Stimulated activated CD8-positive, alpha-beta memory T cell treated with anti-CD3 and anti-CD28 coated beads, Interleukin-15, amount 100 ng/mL, for 48 hours (primary cell): ENCODE measurements around the gene NPTX1.

ENCODE experiments used
- DNase-seq, 2 donors: peaks; one replicate each; pipeline ENCODE4 v3.0.0-alpha.2; 2020; ENCODE audit warnings: low read depth in 2 of 2

Gene NPTX1

DNA sequence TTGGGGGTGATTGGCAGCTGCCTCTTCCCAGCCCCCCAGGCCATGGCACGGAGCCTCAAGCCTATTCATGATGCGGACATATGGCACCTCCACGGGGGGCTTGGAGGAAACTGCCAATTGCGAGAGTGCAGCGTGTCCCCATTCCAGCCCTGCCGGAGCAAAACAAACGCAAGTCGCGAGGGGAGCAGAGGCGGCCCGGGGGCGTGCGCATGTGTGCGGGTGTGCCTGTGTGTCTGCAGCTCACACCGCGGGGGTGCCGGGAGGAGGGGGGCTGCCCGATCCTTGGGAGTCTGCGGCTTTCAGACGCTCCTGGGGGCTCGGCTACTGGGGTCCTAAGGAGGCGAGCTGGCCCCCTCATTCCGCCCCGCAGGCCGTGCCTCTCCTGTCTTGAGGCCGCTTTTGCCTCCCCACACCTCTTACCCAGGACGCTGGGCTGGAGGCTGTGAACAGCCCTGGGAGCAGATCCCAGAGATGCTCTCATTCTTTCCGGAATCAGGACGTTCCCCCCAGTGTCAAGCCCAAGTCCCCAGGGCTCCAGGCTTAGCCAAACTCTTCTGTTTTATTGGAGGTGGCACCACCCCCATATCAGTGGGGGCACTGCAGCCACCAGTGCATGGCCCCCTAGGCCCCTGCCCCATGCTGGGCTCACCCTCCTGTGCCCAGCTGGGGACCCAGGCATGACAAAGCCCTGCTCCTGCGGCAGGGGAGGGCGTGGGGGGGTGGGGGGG, 32.3 kb downstream of the NPTX1 start:
- DNase-seq, result no peak

DNA sequence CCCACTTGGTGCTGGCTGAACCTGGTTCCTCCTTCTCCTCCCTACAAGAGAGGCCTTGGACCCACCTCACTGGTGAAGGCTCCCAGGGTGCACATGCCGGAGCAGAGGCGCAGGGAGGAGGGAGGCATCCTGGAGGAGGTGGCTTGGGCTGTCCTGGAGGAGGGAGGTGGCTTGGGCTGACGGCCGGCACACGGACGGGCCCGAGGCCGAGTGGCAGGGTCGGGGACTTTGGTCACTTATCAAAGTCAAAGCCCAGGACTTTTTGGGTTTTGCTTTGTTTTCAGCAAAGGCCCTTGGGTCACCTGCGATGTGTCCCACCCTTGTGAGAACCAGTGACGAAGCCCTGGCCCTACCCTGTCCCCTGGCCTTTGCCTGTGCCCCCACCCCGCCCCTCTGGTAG, 32.9 kb downstream of the NPTX1 start:
- no peak for DNase-seq

DNA sequence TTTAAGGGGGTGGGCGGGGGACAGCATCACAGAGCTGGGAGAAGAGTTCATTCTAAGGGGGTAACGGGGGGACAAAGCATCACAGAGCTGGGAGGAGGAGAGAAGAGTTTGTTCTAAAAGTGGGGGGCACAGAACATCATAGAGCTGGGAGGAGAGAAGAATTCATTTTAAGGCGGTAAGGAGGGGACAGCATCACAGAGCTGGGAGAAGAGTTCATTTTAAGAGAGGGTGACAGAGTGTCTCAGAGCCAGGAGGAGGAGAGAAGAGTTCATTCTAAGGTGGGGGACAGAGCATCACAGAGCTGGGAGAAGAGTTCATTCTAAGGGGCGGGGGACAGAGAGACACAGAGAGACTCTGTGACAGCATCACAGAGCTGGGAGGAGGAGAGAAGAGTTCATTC, 33.6 kb downstream of the NPTX1 start:
- no peak for DNase-seq

DNA sequence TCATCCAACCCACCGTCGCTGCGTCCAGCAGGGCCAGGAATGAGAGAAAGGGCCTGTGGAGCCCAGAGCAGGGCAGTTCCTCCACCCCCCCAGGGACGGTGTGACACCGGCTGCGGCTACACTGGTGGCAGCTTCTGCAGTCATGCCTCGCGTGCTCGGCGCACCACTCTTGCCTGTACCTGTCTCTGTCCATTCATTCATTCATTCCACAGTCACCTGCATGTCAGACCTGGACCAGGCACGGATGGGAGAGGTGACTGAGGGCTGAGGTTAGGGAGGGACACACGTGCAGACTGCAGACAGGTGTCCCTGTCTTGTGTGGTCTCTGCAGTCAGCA, 34.1 kb downstream of the NPTX1 start:
- DNase-seq, result no peak

DNA sequence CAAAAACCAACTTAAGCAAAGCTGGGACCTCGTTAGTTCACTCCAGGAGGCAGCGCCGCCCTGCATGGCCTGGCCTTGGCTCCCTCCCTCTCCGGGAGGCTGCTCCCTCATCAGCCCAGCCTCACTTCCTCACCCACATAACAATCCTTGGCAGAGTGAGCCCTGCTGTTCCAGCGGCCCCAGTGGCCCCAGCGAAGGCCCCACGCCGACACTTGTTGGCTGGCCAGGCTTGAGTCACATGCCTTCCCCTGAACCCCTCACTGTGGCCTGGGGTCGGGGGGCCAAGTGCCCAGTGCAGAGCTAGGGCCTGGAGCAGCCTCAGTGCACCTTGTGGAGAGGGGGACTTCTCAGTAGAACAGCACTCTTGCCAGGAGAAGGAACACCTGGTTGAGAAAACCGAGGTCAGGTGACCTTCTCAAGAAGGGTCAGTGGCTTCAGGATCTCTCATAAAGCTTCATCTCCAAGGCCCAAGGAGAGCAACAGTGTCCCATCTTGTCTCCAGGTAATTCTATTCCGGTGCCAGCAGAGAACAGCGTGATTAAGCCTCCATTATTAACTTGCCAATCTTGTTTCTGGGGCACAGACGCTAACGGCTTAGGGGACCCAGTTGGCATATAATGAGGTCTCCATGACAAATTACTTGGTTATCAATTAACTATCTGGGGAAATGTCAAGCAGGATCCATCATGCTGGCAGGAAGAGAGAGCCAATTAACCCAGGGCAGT, 34.6 kb downstream of the NPTX1 start:
- no peak for DNase-seq

DNA sequence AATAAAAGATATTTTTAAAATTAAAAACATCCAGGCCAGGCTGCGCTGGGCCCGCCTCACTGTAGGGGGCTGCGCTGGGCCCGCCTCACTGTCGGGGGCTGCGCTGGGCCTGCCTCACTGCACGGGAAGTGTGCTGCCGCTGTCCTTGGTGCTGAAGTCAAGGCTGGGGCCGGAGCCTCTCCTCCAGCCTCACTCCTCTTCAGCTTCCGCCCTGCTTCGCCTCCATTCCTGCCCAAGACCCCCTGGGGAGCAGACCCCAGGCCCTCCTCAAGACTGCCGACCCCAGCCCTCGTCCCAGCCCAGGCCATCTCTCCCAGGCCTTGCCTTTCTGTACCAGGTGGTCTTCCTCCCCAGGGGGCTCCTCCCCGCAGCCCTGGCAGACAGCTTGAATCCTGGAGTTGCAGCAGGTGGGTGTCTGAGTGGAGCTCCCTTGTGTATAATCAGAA, 35.3 kb downstream of the NPTX1 start:
- peak in 1 of 2 donors; percentile 18 for DNase-seq

DNA sequence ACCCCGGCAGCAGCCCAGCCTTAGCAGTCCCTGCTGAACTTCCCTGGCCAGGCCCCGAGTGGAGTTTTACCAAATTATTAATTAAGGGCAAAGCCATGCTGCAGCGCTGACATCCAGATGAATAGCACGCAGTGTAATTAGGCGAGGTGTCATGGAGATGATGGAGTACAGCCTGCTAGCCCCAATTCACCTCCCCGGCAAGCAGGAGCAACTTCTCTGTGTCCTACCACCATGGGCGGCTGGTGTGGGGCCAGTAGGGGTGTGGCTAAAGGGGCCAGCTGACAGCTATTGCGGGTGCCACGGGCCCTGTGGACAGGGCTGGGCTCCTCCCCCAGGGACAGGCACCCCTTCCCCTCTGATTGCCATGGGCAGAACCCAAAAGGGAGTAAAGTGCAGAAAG, 36.9 kb downstream of the NPTX1 start:
- DNase-seq, result no peak

DNA sequence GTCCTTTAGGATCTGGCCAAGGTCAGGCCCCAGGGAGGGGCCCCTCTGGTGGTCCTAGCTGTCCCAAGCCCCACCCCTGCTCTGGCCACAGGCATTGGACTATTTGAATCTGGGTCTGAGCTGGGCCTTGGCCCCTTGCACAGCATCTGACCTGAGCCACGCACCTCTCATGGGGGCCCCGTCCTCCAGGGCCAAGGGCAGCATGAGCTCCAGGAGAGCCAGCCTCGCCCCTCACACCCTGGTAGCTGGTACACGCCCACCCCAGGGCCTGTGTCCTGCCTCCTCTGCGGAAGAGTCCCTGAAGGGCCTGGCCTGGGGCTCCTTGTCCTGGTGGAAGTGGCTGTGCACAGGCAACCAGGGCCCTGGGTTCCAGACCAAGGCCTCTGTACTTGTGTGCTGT, 37.6 kb downstream of the NPTX1 start:
- DNase-seq, result no peak

DNA sequence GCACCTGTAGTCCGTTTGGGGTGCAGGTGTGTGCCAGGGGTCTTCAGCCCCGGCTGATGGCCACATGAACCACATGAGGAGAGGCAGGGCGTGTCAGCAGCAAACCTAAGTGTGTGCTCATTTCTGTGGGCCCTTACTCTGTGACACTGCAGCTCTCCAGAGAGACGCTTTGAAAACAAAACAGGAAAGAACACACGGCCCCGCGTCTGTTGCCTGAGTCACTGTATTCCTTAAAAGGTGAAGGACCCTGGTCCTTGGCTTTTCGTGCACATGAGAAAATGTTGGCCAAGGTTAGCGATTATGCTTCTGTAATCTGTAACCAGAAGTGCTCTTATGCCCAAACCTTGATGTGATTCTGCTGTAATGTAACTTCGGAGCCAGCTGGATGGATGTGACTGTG, 38.9 kb downstream of the NPTX1 start:
- DNase-seq, result no peak

DNA sequence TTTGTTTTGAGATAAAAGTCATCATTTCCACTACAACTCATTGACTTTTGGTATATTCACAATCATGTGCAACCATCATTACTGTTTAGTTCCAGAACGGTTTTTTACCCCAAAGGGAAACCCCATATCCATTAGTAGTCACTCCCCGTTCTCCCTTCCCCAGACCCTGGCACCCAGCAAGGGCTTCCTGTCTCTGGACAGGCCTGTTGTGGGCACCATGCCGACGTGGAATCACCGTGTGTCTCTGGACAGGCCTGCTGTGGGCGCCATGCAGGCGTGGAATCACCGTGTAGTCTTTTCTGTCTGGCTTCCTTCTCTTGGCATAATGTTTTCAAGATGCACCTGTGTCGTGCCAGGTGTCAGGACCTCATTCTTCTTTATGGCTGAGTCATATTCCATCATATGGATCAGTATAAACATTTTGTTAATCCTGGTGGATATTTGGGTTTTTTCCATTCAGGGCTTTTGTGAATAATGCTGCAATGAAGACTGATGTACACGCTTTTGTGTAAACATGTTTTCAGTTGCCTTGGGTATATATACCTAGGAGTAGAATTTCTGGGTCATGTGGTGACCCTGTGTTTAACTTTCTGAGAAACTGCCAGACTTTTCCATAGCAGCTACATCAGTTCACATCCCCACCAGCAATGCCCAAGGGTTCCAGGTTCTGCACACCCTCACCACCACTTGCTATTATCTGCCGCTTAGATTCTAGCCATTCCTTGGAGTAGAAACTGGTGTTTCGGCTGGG, 42.3 kb downstream of the NPTX1 start:
- DNase-seq, result no peak

DNA sequence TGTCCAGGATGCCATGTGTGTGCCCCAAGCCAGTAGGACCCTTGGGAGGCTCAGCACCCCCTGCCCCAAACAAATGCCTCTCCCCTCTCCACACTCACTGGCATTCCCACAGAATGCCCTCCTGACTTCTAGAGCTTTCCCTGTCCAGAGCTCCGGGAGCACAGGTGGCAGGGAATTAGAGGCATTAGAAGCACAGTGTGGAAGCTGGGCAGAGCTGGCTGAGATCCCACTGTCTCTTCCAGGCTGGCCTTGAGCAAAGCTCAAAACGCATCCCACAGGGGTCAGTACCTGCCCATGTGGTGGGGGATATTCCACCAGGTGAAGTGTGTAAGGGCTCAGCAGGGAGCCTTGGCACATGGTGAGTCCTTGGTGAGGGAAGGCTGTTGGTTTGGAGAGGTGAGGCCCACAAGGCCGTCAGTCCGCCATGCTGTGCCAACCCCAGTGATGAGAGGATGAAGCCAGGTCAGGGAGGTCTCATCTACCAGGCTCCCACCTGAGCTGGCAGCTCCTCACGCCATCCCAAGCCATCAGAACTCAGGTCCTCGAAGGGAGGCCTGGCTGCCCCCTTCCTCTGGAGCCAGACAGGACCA, 43.4 kb downstream of the NPTX1 start:
- no peak for DNase-seq

DNA sequence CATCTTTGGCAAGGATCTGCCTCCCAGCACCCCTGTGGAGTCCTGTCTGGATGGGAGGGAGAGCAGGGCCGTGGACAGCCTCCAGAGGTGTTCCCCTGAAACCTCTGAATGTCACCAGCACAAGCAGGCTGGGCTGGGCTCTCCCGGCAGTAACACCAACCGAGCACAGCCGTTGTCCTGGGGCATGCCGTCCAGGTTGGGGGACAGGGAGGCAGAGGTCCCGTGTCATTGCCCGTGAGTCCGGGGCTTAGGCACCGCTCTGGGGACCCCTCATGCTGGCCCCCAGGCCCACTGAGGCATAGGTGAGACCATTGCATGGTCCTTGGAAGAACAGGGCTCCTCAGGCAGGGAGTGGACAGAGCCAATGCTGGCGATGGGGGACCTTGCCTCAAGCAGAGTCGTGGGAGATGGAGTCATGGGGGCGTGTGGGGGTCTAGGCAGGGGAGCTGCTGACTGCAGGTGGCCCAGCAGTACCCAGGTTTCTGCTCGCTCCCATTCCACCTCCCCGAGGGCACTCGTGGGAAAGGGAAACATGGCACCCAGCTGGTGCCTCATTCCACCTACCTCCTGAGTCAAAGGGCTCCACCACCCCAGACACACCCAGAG, 44.0 kb downstream of the NPTX1 start:
- no peak for DNase-seq

DNA sequence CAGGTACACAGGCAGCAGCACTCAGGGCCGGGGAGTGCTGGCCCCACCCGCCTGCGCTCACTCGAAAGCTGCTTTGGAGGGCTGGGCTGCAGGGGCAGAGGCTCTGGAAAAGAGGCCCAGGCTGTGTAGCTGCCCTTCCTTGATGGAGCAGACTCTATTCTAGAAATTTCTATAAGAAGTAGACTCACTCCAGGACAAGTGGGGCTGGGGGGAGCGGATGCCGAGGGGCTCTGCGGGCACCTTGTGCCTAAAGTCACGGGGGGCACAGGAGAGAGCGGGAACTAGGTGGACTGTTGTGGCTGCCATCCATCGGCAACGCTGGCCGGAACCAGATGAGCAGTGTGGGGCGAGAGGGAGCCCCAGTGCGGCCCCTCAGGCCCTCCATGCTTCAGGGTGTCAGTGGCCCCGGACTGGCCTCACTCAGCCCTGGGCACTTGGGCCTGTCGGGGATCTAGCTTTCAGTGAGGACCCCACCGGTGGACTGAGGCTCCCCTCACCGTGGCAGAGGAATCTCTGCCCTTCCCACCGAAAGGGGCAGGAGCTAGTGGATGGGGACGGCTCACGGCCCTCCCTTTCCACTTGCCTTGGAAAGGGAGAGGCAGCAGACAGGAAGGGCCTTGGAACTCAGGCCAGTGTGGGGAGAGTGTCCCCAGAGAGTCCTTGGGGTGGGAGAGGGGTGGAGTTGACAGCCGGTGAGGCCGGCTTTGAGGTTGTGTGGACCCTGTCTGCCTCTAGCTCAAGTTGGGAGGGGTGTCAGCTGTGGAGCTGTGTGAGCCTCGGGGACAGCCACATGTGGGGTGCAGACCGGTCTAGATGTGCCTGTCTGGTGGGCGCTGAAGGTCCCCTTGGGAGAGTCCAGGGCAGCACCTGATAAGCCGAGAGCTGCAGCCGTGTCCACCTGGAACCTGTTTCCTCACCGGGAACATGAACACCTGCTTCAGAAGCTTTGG, 44.9 kb downstream of the NPTX1 start:
- DNase-seq, result no peak

DNA sequence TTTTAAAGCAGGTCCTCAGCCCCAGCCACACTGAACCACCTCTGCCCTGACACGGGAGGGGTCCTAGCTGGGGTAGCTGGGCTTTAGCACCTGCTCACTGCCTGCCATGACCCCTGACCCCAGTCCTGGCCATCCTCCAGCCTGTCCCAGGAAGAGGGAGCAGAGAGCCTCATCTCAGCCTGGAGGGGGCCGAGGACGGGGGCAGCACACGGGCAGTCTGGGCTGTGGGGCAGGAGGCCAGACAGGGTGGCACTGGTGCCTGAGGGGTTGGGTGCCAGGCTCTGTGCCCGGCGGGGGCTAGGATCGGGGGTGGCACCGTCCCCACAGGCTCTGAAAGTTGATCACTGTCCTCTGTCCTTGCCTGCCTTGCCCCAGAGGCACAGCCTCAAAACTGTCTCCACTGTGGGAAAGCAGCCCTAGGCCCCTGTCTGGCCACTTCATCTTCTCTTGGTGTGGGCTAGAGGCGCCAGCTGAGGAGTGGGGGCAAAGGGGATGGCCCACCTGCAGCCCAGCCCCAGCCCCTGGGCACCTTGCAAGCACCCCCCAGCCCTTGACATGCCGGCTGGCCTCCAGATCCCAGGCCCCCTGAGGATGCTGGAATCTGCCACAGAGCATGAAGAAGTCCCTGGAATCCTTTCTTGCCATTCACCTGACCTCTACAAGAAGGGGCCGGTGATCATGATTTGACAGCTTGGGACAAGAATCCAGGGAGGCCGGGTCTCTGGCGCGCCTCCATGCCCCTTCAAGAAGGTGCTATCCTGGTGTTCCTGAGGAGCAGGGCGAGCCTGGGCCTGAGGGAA, 45.8 kb downstream of the NPTX1 start:
- no peak for DNase-seq

DNA sequence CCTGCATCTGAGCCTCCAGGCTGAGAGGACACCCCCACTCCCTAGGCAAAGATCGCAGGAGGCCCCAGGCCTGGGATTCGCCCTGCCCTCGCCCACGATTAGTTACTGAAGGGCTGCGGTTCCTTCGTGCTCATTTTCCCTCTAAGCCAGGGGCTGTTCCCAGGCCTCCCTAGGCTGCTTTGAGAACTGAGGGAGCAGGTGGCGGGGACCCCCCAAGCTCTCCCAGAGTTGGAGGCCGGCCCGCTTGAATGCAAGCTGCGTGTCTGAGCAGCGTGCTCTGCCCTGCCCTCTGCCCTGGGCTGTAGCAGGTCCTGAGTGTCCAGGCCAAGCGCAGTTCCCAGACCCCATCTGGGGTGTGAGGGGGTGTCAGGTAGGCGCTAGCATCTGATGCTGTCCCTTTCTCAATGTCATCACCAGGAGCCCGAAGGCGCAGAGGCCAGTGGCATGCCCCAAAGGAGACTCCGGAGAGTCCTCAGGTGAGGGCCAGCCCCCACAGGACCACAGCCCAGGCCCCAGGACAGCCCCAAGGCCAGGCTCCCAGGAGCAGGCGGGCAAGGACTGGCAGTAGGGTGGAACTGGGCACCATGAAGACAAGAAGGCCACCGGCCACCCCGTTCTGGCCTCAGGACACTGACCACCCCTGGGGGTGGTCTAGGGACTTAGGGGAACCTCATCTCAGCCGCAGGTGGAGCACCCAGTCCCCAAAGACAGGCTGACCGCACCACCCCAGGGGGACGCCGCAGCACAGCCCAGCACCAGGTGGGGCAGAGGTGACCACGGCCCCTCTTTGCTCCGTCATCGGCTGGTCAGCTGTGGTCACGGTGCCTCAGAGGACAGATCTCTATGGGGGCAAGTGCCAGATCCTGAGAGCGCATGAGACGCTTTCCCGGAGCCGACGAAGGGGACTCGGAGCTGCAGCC, 46.8 kb downstream of the NPTX1 start:
- DNase-seq, result no peak

DNA sequence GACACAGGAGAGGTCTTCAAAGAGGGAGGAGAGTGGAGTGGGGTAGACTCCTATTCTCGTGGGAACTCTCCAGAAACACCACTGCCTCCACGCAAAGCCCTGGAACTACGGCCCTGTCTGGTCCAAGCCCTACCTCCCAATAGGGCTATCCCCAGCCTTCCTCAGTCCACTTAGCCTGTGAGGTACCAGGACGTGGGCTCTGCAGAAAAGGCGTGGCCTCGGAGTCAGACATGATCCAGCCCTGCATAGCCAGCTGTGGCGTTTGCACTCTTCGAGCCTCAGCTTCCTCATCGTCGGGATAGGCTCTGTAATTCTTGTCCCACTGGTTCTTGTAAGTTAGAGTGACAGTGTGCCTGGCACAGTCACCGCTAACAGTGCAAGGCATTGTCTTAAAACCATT, 47.6 kb downstream of the NPTX1 start:
- DNase-seq, result no peak

DNA sequence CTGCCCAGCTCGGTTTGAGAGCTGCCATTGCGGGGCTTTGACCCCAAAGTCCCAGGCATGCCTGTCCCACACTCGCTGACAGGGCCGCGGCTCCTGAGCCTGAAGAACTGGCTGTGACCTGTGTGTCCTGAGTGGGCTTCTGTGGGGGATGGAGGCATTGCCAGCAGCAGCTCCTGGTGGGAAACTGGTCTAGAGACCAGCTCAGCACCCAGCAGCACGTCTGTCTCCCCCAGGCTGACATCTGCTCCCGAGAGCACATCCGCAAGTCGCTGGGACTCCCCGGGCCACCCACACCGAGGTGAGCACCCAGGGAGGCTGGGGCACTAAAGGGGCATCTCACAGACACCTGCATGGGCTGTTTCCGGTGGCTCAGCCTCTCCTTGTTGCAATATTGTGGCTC, 48.0 kb downstream of the NPTX1 start:
- DNase-seq, result no peak

DNA sequence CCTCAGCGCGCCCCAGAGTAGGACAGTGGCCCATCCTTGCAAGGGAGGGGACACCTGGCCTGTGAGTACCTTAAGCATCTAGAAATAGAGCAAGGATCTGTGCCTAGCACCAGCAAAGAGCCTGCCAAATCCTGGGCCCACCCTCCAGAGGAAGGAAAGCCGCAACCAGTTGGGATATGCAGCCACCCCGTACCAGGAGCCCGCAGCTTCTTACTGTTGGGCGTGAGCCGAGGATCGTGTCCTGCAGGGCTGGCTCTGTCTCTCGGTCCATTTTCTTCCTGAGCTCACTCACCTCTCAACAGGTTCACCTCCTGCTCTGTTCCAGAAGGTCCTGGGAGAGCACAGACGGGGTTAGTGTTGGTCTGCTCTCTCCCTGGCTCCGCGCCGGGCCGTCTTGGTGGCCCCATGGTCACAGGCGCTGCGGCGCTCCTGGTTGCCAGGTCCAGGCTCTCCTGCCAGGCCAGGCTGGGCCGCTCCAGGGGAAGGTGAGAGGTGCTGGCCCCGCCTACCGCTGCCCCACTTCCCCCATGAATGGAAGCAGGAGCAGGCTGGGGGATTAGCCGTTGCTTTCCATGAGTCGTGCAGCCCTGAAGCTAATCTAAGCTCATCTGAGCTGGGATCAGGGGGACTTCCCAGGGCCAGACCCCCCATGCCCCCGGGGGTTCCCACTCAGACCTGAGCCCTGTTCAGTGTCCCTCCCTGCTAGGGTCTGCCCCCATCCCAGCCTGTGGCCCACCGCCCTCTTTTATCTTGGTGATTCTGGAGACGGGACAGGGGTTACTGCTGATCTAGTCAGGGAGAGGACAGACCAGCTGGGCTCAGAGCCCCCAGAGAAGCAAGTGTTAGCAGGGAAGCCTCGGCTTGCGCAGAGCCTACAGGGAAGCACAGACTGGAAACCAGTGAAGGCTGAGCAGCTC, 48.8 kb downstream of the NPTX1 start:
- no peak for DNase-seq
